NT2/D1 (cell line): Measurements from ENCODE around the gene QRSL1.

Source experiments
- SUZ12 ChIP-seq: IDR thresholded peaks from 2 replicates; pipeline ENCODE4 v1.6.1; 2011; ENCODE audit not compliant: insufficient read length, insufficient read depth; ENCODE audit errors: extremely low read depth
- YY1 ChIP-seq: IDR thresholded peaks from 2 replicates; pipeline ENCODE4 v1.6.1; 2011; ENCODE audit not compliant: insufficient read length, insufficient read depth
- ZNF274 ChIP-seq: IDR thresholded peaks from 2 replicates; pipeline ENCODE4 v1.6.1; 2011; ENCODE audit warnings: mild to moderate bottlenecking, low read depth, low read length

- TF ChIP-seq YY1 = no peak
- no peak for TF ChIP-seq ZNF274
- TF ChIP-seq SUZ12 = no peak
Measured at GRCh38 chr6:106614592-106615257, 14.7 kb upstream of the QRSL1 start.
